Breast epithelium (tissue), 4 donors: ENCODE measurements around the gene GPR21. TPM values are rescaled to one million over a fixed set of nuclear protein-coding genes. Genes with fewer than 3 reads are reported as not detected.
A peak's percentile ranks its signal among the peaks of the same experiment; 100 is the strongest.

Experiments used
- DNase-seq, 2 donors: peaks; one replicate each; pipeline ENCODE4 v3.0.0-alpha.2; 2019; ENCODE audit warnings: low spot score in 2 of 2
- H3K27ac ChIP-seq, 2 donors: fragments of 200-600 bp; sonication (generic) in 1 of 2; one replicate each; pipeline ENCODE4 v1.5.1; 2016 to 2019; ENCODE audit warnings: mild to moderate bottlenecking in 1 of 2
- H3K27me3 ChIP-seq, 2 donors: fragments of 200-600 bp; sonication (generic) in 1 of 2; one replicate each; pipeline versions ENCODE4 v1.5.1 to v1.6.0; 2017 to 2019; ENCODE audit warnings: control low read depth in 1 of 2, mild to moderate bottlenecking in 1 of 2
- H3K36me3 ChIP-seq: fragments of 200-600 bp; one replicate; pipeline ENCODE4 v1.5.1; 2019
- H3K4me1 ChIP-seq, 2 donors: fragments of 200-600 bp; sonication (generic); one replicate each; pipeline ENCODE4 v1.5.1; 2016 to 2019; ENCODE audit warnings: control low read depth in 1 of 2
- H3K4me3 ChIP-seq, 3 donors: fragments of 200-600 bp; sonication (generic); 1 replicate in 2 of 3; 2 replicates in 1 of 3; pipeline ENCODE4 v1.5.1; 2016 to 2019; ENCODE audit warnings: mild to moderate bottlenecking in 3 of 3, moderate library complexity in 2 of 3
- H3K9me3 ChIP-seq, 2 donors: fragments of 200-600 bp; sonication (generic) in 1 of 2; one replicate each; pipeline ENCODE4 v1.5.1; 2016 to 2019; ENCODE audit warnings: control low read depth in 1 of 2
- CTCF ChIP-seq, 3 donors: fragments of 450-650 bp; IDR thresholded peaks; one replicate each; pipeline ENCODE4 v1.5.1; 2016 to 2017; ENCODE audit warnings: antibody characterized with exemption in 3 of 3, mild to moderate bottlenecking in 3 of 3, moderate library complexity in 3 of 3
- POLR2A ChIP-seq: fragments of 450-650 bp; IDR thresholded peaks from one replicate; pipeline ENCODE4 v1.6.1; 2016; ENCODE audit warnings: antibody characterized with exemption, mild to moderate bottlenecking, moderate library complexity
- POLR2AphosphoS5 ChIP-seq, 3 donors: sonication (generic); formaldehyde crosslinking; IDR thresholded peaks; one replicate each; pipeline ENCODE4 v1.6.1; 2017; ENCODE audit warnings: antibody characterized with exemption in 3 of 3
- intact Hi-C: fragments of 100-400 bp; cut with DNase I; formaldehyde crosslinking; loops from one replicate; pipeline ENCODE4 v1.15.1; 2023; ENCODE audit warnings: low total_unique reads
- total RNA-seq, 3 donors: library from RNA; depleted of rRNA; stranded (reverse); fragments of >200 nt; gene quantifications; one replicate each; pipeline ENCODE4 v1.1.0, GENCODE V29; 2016

Gene GPR21
- total RNA-seq, 3 donors from 2014 or later, result 3.3 to 6.7 TPM; not detected in 1

- no peak for DNase-seq
- H3K36me3 ChIP-seq, result peaks cover 4% of the 10 kb centered on the region
- no peak overlapping the region for H3K4me3 ChIP-seq
- H3K27ac ChIP-seq, result no peak overlapping the region
- H3K9me3 ChIP-seq, result no peaks in the 10 kb centered on the region
- no peak for TF ChIP-seq POLR2A
- no peak for TF ChIP-seq CTCF (IDR thresholded peaks at IDR 0.05)
- TF ChIP-seq POLR2AphosphoS5 (IDR thresholded peaks at IDR 0.05), result no peak
- no peaks in the 10 kb centered on the region for H3K27me3 ChIP-seq
- intact Hi-C loops, result no loop called here
- H3K4me1 ChIP-seq, result no peaks in the 10 kb centered on the region
Observed at GRCh38 chr9:123070198-123070597, 36.7 kb downstream of the GPR21 start.

GRCh38 chr9:123072407-123072995, 39.0 kb downstream of the GPR21 start:
- Histone ChIP-seq H3K27ac (no peak overlapping the region), H3K4me3 (no peak overlapping the region), H3K9me3 (no peaks in the 10 kb centered on the region), H3K27me3 (no peaks in the 10 kb centered on the region), H3K4me1 (no peaks in the 10 kb centered on the region), H3K36me3 (no peaks in the 10 kb centered on the region)
- intact Hi-C loops, result no loop called here
- no peak for DNase-seq
- TF ChIP-seq CTCF (IDR thresholded peaks at IDR 0.05), result no peak
- no peak for TF ChIP-seq POLR2A
- TF ChIP-seq POLR2AphosphoS5 (IDR thresholded peaks at IDR 0.05), result no peak

GRCh38 chr9:123073441-123073840, 40.0 kb downstream of the GPR21 start:
- H3K4me3 ChIP-seq, result no peak overlapping the region
- TF ChIP-seq POLR2AphosphoS5 (IDR thresholded peaks at IDR 0.05) (no peak), POLR2A (no peak), CTCF (IDR thresholded peaks at IDR 0.05) (no peak)
- H3K36me3 ChIP-seq, result no peaks in the 10 kb centered on the region
- peak overlapping the region in 1 of 2 donors; percentile 13 for H3K27ac ChIP-seq
- no peaks in the 10 kb centered on the region for H3K27me3 ChIP-seq
- no peak for DNase-seq
- intact Hi-C loops, result no loop called here
- no peaks in the 10 kb centered on the region for H3K4me1 ChIP-seq
- no peaks in the 10 kb centered on the region for H3K9me3 ChIP-seq

- no peaks in the 10 kb centered on the region for H3K36me3 ChIP-seq
- intact Hi-C loops, result no loop called here
Observed at GRCh38 chr9:123073991-123074422, 40.5 kb downstream of the GPR21 start.

More at GRCh38 chr9:123073991-123074422, 40.5 kb downstream of the GPR21 start:
- no peak for DNase-seq
- Histone ChIP-seq H3K27ac (peak overlapping the region; percentile 13 to 41), H3K27me3 (no peaks in the 10 kb centered on the region), H3K4me3 (no peak overlapping the region), H3K4me1 (no peaks in the 10 kb centered on the region), H3K9me3 (no peaks in the 10 kb centered on the region)
- TF ChIP-seq CTCF (IDR thresholded peaks at IDR 0.05), result no peak
- TF ChIP-seq POLR2A, result no peak
- no peak for TF ChIP-seq POLR2AphosphoS5 (IDR thresholded peaks at IDR 0.05)
